Measurements from ENCODE around the gene CRABP2.

CRABP2 gene

GRCh38 chr1:156712626-156713025 lies 7.2 kb upstream of the CRABP2 start:
- Histone ChIP-seq H4K20me1 (ENCODE audit: insufficient read depth, low read length) (no peaks in the 10 kb centered on the region), H3K4me3 (ENCODE audit: low read depth, low read length, poor library complexity, severe bottlenecking) (no peak overlapping the region), H3F3A (ENCODE audit: insufficient read depth, low read length) (no peaks in the 10 kb centered on the region), H3K9me2 (ENCODE audit: low read depth, low read length) (no peaks in the 10 kb centered on the region), H3K27me3 (ENCODE audit: insufficient read depth, low read length) (no peaks in the 10 kb centered on the region), H3K79me2 (ENCODE audit: insufficient read depth, low read length) (no peaks in the 10 kb centered on the region), H3K9me3 (ENCODE audit: low read length) (no peaks in the 10 kb centered on the region), H3K9ac (ENCODE audit: low read length) (no peak overlapping the region), H3K4me1 (ENCODE audit: insufficient read depth, low read length, severe bottlenecking) (no peaks in the 10 kb centered on the region), H2AFZ (ENCODE audit: low read length) (no peak overlapping the region), H3K27ac (ENCODE audit: low read depth, low read length, poor library complexity, severe bottlenecking) (no peak overlapping the region), H3K4me2 (ENCODE audit: low read length) (no peak overlapping the region), H3K36me3 (ENCODE audit: insufficient read depth, low read length) (no peaks in the 10 kb centered on the region; the same call in 1 of the 2 replicates)
- no peak for TF ChIP-seq EZH2 (IDR thresholded peaks at IDR 0.05; ENCODE audit: borderline replicate concordance, low read length)
- TF ChIP-seq CTCF (IDR thresholded peaks at IDR 0.05; ENCODE audit: low read length) = no peak

GRCh38 chr1:156711011-156711817 lies 5.8 kb upstream of the CRABP2 start:
- no peaks in the 10 kb centered on the region for H4K20me1 ChIP-seq (ENCODE audit: insufficient read depth, low read length)
- H3K36me3 ChIP-seq (ENCODE audit: insufficient read depth, low read length) = no peaks in the 10 kb centered on the region; the same call in 1 of the 2 replicates
- TF ChIP-seq EZH2 (IDR thresholded peaks at IDR 0.05; ENCODE audit: borderline replicate concordance, low read length) (no peak), CTCF (IDR thresholded peaks at IDR 0.05; ENCODE audit: low read length) (no peak)
- no peaks in the 10 kb centered on the region for H3K27me3 ChIP-seq (ENCODE audit: insufficient read depth, low read length)
- H3K27ac ChIP-seq (ENCODE audit: low read depth, low read length, poor library complexity, severe bottlenecking) = no peak overlapping the region
- no peaks in the 10 kb centered on the region for H3F3A ChIP-seq (ENCODE audit: insufficient read depth, low read length)
- no peak overlapping the region for H3K9ac ChIP-seq (ENCODE audit: low read length)
- H2AFZ ChIP-seq (ENCODE audit: low read length) = no peak overlapping the region
- H3K4me1 ChIP-seq (ENCODE audit: insufficient read depth, low read length, severe bottlenecking) = peaks cover 5% of the 10 kb centered on the region
- no peak overlapping the region for H3K4me3 ChIP-seq (ENCODE audit: low read depth, low read length, poor library complexity, severe bottlenecking)
- no peaks in the 10 kb centered on the region for H3K9me2 ChIP-seq (ENCODE audit: low read depth, low read length)
- no peaks in the 10 kb centered on the region for H3K9me3 ChIP-seq (ENCODE audit: low read length)
- H3K4me2 ChIP-seq (ENCODE audit: low read length) = no peak overlapping the region
- H3K79me2 ChIP-seq (ENCODE audit: insufficient read depth, low read length) = no peaks in the 10 kb centered on the region

GRCh38 chr1:156709757-156710489 lies 4.5 kb upstream of the CRABP2 start:
- H3K9ac ChIP-seq (ENCODE audit: low read length) = no peak overlapping the region
- no peaks in the 10 kb centered on the region for H3K36me3 ChIP-seq (ENCODE audit: insufficient read depth, low read length)
- H3K27me3 ChIP-seq (ENCODE audit: insufficient read depth, low read length) = no peaks in the 10 kb centered on the region
- H3K4me1 ChIP-seq (ENCODE audit: insufficient read depth, low read length, severe bottlenecking) = peaks cover 15% of the 10 kb centered on the region
- H4K20me1 ChIP-seq (ENCODE audit: insufficient read depth, low read length) = no peaks in the 10 kb centered on the region
- H3K4me3 ChIP-seq (ENCODE audit: low read depth, low read length, poor library complexity, severe bottlenecking) = no peak overlapping the region
- no peaks in the 10 kb centered on the region for H3K79me2 ChIP-seq (ENCODE audit: insufficient read depth, low read length)
- no peaks in the 10 kb centered on the region for H3K9me3 ChIP-seq (ENCODE audit: low read length)
- no peak overlapping the region for H2AFZ ChIP-seq (ENCODE audit: low read length)
- no peak overlapping the region for H3K4me2 ChIP-seq (ENCODE audit: low read length)
- H3K9me2 ChIP-seq (ENCODE audit: low read depth, low read length) = no peaks in the 10 kb centered on the region
- H3K27ac ChIP-seq (ENCODE audit: low read depth, low read length, poor library complexity, severe bottlenecking) = no peak overlapping the region
- no peaks in the 10 kb centered on the region for H3F3A ChIP-seq (ENCODE audit: insufficient read depth, low read length)
- TF ChIP-seq CTCF (IDR thresholded peaks at IDR 0.05; ENCODE audit: low read length) = no peak
- no peak for TF ChIP-seq EZH2 (IDR thresholded peaks at IDR 0.05; ENCODE audit: borderline replicate concordance, low read length)
